HepG2 (cell line): ENCODE measurements around the gene ARL6IP4. TPM values are rescaled to one million over a fixed set of nuclear protein-coding genes. Genes with fewer than 3 reads are reported as not detected.

Source experiments
- CEBPG ChIP-seq: IDR thresholded peaks from 2 replicates; pipeline ENCODE4 v1.6.1; 2016
- FOXO4 ChIP-seq: sonication (generic); formaldehyde crosslinking; conservative IDR thresholded peaks from 2 replicates; pipeline ENCODE4 v1.8.1; 2023; ENCODE audit warnings: missing genetic modification reagents
- GABPA ChIP-seq, 2 experiments: IDR thresholded peaks; 2 replicates each; pipeline ENCODE4 v1.6.1; 2011 to 2016; ENCODE audit warnings: low read depth in 2 of 2, low read length in 1 of 2, missing biosample characterization in 1 of 2, missing genetic modification characterization in 1 of 2
- LBX2 ChIP-seq: sonication (generic); formaldehyde crosslinking; IDR thresholded peaks from 2 replicates; pipeline ENCODE4 v1.5.0; 2020; ENCODE audit warnings: missing genetic modification reagents, mild to moderate bottlenecking, borderline replicate concordance
- MATR3 ChIP-seq: sonication (generic); formaldehyde crosslinking; IDR thresholded peaks from 2 replicates; pipeline ENCODE4 v1.4.0; 2020; ENCODE audit warnings: missing genetic modification reagents
- NAIF1 ChIP-seq: sonication (generic); formaldehyde crosslinking; IDR thresholded peaks from 2 replicates; pipeline ENCODE4 v1.5.0; 2020; ENCODE audit warnings: mild to moderate bottlenecking, missing genetic modification reagents, borderline replicate concordance
- REPIN1 ChIP-seq: sonication (generic); formaldehyde crosslinking; IDR thresholded peaks from 2 replicates; pipeline ENCODE4 v1.8.0; 2022; ENCODE audit warnings: missing genetic modification reagents, low read depth, mild to moderate bottlenecking, borderline replicate concordance
- RFX5 ChIP-seq: IDR thresholded peaks from 2 replicates; pipeline ENCODE4 v1.6.1; 2011; ENCODE audit warnings: low read depth, low read length, improper control_type of control experiment
- TCF7 ChIP-seq: sonication (generic); IDR thresholded peaks from 2 replicates; pipeline ENCODE4 v1.6.1; 2016; ENCODE audit warnings: antibody characterized with exemption, low read depth
- UBTF ChIP-seq: sonication (generic); formaldehyde crosslinking; IDR thresholded peaks from 2 replicates; pipeline ENCODE4 v1.4.0; 2020; ENCODE audit warnings: mild to moderate bottlenecking, missing genetic modification reagents
- ZFX ChIP-seq: sonication (generic); formaldehyde crosslinking; IDR thresholded peaks from 2 replicates; pipeline ENCODE4 v1.4.0; 2020; ENCODE audit warnings: mild to moderate bottlenecking, low read depth, missing genetic modification reagents, moderate library complexity
- ZMYM4 ChIP-seq: sonication (generic); formaldehyde crosslinking; IDR thresholded peaks from 2 replicates; pipeline ENCODE4 v1.8.1; 2023; ENCODE audit warnings: mild to moderate bottlenecking, missing genetic modification reagents
- ZNF407 ChIP-seq: sonication (generic); formaldehyde crosslinking; IDR thresholded peaks from one replicate; pipeline ENCODE4 v1.5.1; 2020; ENCODE audit warnings: mild to moderate bottlenecking, missing genetic modification reagents; ENCODE audit errors: not compliant biosample characterization
- ZNF431 ChIP-seq: sonication (generic); formaldehyde crosslinking; IDR thresholded peaks from 2 replicates; pipeline ENCODE4 v1.9.0; 2022; ENCODE audit warnings: missing genetic modification reagents, low read depth, mild to moderate bottlenecking, borderline replicate concordance
- ZNF572 ChIP-seq: sonication (generic); formaldehyde crosslinking; IDR thresholded peaks from 2 replicates; pipeline ENCODE4 v1.5.1; 2020; ENCODE audit warnings: mild to moderate bottlenecking, missing genetic modification reagents
- ZNF75D ChIP-seq: sonication (generic); formaldehyde crosslinking; IDR thresholded peaks from 2 replicates; pipeline ENCODE4 v1.8.1; 2023; ENCODE audit warnings: missing genetic modification reagents, mild to moderate bottlenecking, borderline replicate concordance
- polyA plus RNA-seq, 8 experiments: library from polyadenylated mRNA; depleted of rRNA in 3 of 8; stranded (reverse) in 7 of 8; unstranded in 1 of 8; fragments of >200 nt; fragmentation: Illumina TruSeq in 4 of 8; extraction: Trizol in 4 of 8; gene quantifications; 2 replicates each; pipeline versions ENCODE4 v1.2.1 to v1.2.3, GENCODE V29; 2011 to 2016; ENCODE audit warnings: low read depth in 4 of 8, missing spikeins in 1 of 8, mixed read lengths in 1 of 8; ENCODE audit not compliant: insufficient read depth in 1 of 8
- total RNA-seq, 5 experiments: library from RNA; depleted of rRNA; stranded (reverse); fragments of >200 nt; fragmentation: Illumina TruSeq; extraction: Trizol; gene quantifications; 2 replicates each; pipeline ENCODE4 v1.2.3, GENCODE V29; 2016; ENCODE audit warnings: low read depth in 1 of 5

ARL6IP4 gene
- total and polyA plus RNA-seq, 2 of the 13 experiments (the other 11 are each of a cell fraction or from before 2014, with no cell fraction given) = 155 to 220 TPM

GRCh38 chr12:122983789-122984515, 3.5 kb downstream of the ARL6IP4 start (continued):
- no peak for TF ChIP-seq LBX2
- TF ChIP-seq FOXO4 (CRISPR knock-in tag) = no peak
- peak; percentile 11 for TF ChIP-seq ZNF407 (CRISPR knock-in tag)
- TF ChIP-seq UBTF (CRISPR knock-in tag) = no peak
- TF ChIP-seq CEBPG (CRISPR knock-in tag) = no peak
- 0 out of 2 replicates have a peak, but pooled peaks have one; percentile 35 for TF ChIP-seq NAIF1 (CRISPR knock-in tag)
- TF ChIP-seq REPIN1 (CRISPR knock-in tag) = no peak
- no peak for TF ChIP-seq RFX5
- TF ChIP-seq ZFX = 0 out of 2 replicates have a peak, but pooled peaks have one; percentile 44
- TF ChIP-seq ZNF75D (CRISPR knock-in tag) = 0 out of 2 replicates have a peak, but pooled peaks have one; percentile 7
- no peak for TF ChIP-seq MATR3
- TF ChIP-seq GABPA (IDR thresholded peaks at IDR 0.05; ENCODE audit: low read depth, low read length) = no peak
- no peak; the same call in 1 of the 2 replicates for TF ChIP-seq GABPA (CRISPR knock-in tag; IDR thresholded peaks at IDR 0.05; ENCODE audit: low read depth)
- no peak for TF ChIP-seq TCF7
- no peak; the same call in 1 of the 2 replicates for TF ChIP-seq ZMYM4 (CRISPR knock-in tag)
- 0 out of 2 replicates have a peak, but pooled peaks have one; percentile 4 for TF ChIP-seq ZNF431 (CRISPR knock-in tag)
- TF ChIP-seq ZNF572 (CRISPR knock-in tag) = no peak
